ENCODE measurements around the gene FSIP1.

Gene FSIP1

DNA sequence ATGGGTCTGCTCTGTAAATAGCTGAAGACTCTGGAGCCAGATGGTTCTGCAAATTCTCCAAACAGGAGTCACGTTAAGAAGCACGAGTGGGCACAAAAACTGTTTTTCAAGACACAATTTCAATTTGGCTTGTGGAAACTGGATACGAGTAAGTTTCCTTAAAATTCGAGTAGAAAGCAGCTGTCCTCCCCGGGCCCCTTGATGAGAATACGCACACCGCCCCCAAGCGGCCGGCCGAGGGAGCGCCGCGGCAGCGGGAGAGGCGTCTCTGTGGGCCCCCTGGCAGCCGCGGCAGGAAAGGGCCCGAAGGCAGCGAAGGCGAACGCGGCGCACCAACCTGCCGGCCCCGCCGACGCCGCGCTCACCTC is 202.5 kb downstream of the FSIP1 start:
- peak; percentile 94 for DNase-seq

DNA sequence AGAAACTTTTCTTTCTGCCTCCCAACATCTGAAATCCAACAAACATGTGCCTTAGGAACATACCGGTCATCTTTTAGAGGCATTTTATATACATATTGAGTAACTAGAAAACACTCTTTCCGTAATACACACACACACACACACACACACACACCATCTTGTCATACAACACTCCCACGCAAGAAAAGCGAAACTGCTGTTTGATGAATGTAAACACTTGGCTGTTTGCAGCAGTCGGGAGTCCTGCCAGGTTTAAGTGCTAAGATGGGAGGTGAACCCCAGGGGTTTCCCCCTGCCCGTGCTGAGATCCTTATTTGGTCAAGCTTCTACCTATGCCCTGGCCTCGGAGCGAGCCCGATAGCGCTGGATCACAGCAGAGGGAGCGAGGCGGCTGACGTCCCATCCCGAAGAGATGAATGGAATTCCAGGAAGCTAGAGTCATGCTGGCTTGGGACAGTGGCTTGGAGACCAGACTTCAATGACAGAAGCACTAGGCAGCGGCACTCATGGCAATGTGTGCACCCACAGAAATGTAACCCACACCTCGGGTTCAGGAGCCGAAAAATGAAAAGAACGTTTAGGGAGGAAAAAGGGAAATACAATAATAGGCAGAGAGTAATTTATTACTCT is 203.0 kb downstream of the FSIP1 start:
- peak; percentile 95 for DNase-seq

DNA sequence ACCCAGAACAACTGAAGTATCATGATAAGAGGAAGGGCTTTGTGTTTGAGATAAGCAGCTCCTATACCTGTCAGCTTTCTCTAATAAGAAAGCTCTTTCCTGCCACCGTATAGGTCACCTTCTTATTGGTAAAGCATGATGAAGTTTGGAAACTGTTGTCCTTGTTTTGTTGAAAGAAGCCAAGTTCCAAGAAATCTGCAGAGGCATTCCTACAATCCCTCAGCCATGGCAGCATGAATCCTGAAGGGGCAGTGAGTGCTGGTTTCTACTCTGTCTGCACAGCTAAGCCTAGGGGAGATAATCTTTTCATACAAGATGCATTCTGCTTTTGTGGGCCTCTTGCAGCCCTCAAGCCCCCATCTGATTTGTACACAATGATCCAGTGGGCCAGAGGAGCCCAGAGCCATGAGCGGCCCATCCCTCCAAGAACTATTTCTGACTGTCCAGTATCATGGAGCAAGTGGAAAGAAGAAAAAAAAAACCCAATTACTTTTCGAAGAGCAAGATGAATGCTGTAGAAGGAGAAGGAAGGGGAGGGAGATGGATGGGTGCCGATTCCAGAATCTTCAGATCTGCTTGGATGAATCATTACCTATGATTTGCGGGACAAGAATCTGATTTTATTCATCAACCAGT is 203.7 kb downstream of the FSIP1 start:
- peak; percentile 76 for DNase-seq

DNA sequence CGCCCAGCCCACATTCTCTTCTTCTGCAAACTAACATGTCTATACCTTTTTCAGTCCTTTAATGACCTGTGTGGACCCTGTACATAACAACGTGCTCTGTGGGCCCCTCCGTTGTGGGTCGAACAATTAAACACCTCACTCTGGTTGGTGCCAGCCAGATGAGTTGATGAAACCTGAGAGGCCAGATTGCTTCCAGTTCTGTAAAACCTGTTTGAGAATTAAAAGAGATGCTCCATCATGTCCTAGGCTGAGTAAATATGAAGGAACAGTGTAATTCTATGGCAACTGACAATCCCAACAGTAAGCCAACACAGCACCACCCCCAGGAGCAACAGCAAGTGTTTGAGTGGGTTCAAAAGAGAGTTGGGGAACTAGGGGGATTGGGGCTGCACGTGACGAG is 207.5 kb downstream of the FSIP1 start:
- no peak for DNase-seq

DNA sequence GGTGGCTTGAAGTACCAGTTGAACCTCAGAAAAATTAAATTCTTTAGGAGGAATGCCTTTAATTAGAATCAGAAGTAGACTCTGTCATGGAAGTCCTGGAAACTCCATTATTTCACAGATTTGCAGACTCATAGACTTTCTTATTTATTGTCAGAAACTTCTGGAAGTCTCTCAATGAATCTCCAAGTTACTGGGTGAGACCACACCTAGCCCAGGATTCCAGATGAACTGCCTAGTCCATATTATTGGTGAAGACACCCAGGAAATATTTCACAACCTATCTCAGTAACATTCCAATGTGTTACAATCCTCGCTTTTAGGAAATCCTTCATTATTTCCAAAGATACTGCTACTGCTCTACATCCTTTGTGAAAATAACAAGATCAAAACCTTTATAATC is 208.2 kb downstream of the FSIP1 start:
- DNase-seq, result peak; percentile 19

DNA sequence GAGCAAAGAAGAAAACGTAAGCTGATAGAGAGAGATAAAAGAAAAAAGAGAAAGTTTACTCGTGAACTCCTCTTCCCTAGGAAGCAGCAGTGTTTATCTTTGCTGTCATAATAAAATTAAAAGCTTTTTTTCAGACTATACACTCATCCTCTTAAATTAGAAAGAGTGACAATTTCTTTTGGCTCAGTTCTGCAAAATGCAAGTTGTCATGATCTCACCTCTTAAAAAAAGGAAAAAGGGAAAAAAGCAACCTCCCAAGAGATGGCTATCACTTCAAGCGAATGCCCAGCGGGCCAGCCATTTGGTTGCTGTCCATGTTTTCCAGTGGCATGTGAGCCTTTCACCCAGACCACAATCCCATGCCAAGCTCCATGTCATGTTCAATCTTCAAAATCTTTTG is 208.8 kb downstream of the FSIP1 start:
- peak; percentile 21 for DNase-seq

DNA sequence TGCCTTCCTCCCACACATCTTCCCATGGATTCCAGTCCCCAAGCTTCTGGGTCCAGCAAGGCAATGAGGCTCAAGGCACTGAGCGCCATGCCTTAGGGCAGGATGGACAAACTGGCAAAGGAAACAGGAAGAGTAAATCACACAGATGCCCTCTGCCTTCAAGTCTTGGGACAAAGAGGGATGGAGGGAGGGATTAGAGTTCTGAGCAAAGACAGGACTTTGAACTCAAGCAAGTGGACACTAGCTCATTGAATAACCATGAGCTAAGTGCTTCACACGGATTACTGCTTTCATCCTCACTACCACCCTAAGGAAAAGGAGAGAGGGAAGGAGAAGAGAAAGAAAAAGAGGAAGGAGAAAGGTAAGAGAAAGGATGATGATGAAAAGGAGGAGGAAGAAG is 209.4 kb downstream of the FSIP1 start:
- no peak for DNase-seq

DNA sequence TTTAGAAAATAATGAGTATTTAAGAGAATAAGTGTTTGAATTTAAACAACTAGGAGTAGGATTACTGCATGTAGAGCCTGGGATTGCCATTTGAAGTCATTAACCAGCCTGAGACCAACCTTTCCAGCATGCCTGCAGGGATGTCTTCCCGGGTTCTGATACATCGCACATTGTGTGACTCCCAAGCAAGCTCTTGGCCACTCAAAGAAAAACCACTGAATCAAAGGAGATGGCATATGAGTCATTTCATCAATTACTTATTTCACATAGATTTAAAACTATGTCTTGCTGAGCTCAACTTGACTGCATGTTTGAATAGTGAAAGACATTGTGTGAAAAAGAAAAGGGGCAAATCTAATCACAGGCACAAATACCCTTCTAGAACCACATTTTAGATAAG is 216.8 kb downstream of the FSIP1 start:
- DNase-seq, result no peak

DNA sequence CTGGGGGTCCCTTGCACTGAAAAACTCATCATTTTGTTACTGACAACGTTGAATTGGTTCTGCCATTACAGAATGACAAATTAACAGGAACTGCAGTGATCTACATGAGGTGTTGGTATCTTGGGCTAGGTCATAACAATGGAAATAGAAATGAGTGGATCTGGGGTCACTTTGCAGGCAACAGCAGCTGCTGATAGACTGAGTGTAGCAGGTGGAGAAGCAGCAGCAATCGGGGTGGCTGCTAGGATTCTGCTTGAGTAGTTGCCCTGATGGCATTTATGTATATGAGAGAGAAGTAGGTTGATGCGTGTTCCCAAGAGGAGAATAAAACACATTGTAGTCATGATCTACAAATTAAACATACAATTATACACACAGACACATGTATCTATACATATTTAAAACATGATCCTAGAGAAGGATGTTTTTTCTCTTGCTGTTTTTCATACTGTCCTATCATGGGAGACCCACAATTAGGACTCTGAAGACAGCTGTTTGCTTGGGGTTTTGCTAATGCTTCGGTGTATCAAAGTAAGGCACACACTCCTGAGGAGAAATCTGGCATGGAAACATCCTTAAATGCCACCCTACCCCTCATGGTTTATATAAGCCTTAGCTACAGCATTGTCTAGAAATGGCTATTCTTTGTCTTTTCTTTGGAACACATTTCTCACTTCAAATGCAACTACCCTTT is 217.5 kb downstream of the FSIP1 start:
- DNase-seq, result no peak

DNA sequence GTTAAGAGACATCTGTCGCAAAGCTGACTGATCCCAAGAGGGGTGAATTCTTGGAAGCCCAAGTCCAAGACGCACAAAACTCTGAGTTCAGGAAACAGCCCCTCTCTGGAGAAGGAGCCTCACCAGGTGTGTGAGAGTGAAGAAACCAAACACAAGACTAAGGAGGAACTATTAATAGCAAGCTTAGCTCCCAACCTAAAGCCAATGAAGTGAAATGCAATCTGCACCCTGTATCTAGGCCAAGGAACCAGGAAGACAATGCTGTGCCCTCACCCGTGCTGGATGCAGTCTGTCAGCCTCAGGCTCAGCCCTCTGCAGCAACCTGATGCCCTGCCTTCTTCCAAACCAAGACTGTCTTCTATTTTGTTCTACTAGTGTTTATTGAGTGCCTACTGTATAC is 224.2 kb downstream of the FSIP1 start:
- no peak for DNase-seq

DNA sequence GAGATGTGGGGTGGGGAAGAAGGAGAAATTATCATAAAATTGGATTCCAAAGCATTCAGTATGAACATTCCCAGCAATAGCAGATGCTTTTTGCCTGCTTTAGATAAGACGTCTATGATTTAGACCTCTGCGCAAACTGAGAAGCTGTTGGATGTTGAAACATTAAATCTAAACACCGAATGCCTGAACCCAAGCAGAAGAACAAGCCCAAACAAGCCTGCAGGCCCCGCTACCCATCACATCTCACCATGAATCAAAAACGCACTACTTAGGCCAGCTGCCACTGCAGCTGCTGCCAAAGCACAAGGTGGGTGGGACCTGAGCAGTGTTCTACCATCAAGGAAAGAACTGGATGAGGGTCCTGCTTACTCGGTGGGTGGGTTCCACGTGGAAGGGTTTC is 226.2 kb downstream of the FSIP1 start:
- DNase-seq, result no peak

DNA sequence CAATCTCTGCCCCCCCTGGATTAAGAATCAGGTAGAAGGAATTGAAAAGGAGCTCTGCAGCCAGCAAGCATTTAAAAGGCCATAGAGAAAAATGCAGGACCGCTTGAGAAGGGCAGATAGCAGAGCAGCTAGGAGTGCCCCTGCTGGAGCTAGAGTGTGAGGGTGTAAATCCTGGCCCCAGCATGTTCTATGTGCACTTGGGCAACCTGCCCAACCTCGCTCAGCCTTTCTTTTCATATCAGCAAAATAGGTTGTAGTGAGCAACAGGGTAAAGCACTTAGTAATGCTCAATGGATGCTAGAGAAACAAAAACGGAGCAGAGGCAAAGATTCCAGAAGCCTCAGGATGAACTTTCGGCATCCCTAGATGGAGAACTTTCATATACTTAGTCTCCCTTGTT is 226.8 kb downstream of the FSIP1 start:
- no peak for DNase-seq

DNA sequence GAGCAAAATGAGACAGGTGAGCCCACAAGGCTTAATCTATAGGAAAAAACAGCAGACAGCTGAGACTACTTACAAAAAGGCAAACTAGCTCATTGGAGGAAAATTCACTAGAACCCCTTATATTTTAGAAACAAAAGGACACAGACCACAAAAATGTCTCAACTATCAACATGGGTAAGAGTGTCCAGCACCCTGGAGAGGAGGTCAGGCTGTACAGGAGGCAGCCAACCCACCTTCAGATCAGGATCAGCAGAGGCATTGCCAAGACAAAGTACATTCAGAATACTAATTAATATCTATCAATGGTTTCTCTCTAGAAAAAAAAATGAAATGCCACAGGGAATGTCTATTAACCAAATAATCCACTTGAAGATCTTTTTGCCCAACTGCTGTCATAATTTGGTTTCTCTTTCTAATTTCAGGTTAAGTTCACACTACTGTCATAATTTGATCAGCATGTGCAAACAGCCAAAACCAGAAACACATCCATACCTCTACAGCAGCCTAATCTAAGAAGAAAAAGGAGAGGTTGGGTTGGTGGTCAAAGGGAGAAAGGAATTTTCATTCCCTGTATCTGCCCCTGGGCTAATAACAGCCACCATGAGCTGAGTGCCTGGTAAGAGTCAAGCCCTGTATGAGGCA is 227.8 kb downstream of the FSIP1 start:
- DNase-seq, result no peak

DNA sequence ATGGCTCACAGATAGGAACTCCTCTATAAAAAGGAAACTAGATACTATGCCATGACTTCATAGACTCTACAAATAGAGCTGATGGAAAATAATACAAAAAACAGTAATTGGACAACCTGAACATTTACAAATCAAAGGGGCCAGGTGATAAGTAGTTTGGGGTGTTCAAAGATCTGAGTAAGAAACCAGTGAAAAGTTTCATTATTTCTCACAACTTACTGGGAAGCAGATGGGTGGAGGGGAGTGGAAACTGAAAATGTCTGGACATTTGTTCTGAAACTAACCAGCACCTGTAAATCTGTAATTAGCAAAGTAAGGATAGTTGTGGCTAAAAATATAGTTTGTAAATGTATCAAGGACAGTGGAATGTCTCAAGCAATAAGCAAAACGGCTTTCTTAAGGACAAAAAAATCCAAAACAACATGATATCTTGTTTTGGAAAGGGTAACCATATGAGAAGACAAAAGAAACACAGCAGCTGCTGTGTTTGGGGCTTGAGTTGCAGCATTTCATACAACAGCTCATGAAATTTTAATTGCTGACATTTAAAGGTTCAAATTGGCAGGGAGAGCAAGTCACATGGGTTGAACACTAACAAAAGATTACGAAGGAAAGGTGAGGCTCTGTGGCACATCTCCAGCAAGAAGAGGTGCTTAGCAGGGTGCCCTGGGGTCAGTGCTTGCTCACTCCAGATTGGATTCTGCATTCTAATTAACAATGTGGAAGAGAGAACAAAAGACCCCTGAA is 228.5 kb downstream of the FSIP1 start:
- DNase-seq, result no peak

DNA sequence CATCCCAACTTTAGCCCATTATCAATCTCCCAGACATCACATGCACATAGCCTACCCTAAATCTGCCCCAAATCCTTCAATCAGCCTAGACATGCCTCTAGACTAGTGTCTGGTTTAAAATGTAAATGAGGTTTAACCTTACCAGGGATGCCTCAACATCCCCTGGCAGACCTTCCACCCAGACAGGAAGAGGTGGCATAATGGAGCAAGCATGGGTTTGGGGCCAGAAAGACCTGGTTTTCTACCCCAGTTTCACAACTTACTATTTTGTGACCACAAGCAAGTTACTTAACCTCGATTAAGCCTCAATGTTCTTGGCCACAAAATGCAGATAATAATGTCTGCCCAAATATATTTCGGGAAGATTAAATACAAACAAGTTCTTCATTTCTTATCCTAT is 230.1 kb downstream of the FSIP1 start:
- DNase-seq, result no peak

DNA sequence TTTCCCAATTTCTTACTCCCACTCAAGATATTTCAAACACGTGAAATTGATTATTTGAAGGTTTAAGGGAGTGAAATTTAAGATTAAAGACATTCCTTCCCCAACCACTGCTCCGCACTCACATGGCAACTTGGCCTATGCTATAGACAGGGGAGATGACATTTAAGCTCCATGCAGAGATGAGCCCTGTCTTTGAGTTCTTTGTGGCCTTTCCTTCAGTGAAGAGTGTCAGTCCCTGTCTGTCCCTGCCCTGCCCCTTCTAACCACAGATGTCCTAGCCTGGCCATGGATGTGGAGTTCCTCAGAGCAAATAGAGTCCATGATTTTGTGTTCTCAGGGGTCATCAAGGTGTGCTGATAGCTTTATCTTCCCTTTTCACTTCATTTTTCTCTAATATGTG is 231.2 kb downstream of the FSIP1 start:
- DNase-seq, result no peak

Measured in EL (cell line).